ENCODE results near the gene SPAG5.

- TF ChIP-seq LEF1 (IDR thresholded peaks at IDR 0.05; ENCODE audit: borderline replicate concordance): no peak
- no peak for TF ChIP-seq SP1 (IDR thresholded peaks at IDR 0.05)
- TF ChIP-seq L3MBTL2 (conservative IDR thresholded peaks at IDR 0.05): no peak
- TF ChIP-seq ARNT (IDR thresholded peaks at IDR 0.05): no peak
- TF ChIP-seq FOXM1 (IDR thresholded peaks at IDR 0.05; ENCODE audit: borderline replicate concordance): no peak
- no peak for TF ChIP-seq FOXK2 (IDR thresholded peaks at IDR 0.05)
- no peak for TF ChIP-seq NFRKB (IDR thresholded peaks at IDR 0.05)
- no peak for TF ChIP-seq TARDBP (IDR thresholded peaks at IDR 0.05)
- TF ChIP-seq BHLHE40 (IDR thresholded peaks at IDR 0.05; ENCODE audit: borderline replicate concordance): no peak
- TF ChIP-seq ELF4 (IDR thresholded peaks at IDR 0.05): no peak
- TF ChIP-seq SUZ12 (IDR thresholded peaks at IDR 0.05): no peak
These were observed 58.6 kb downstream of the SPAG5 start for GRCh38 chr17:28540231-28540630.

Data from HEK293T (cell line).